DMS 273 treated with DMSO at 0.1 percent for 48 hours (cell line): ENCODE results near the gene DIAPH3.

Experiments
- DNase-seq: peaks from one replicate; lab custom pipeline; 2025; lab: John Stamatoyannopoulos, UW

Gene DIAPH3

GRCh38 chr13:59957438-59957837, 206.3 kb downstream of the DIAPH3 start:
- DNase-seq: no peak

GRCh38 chr13:59954601-59955000, 209.1 kb downstream of the DIAPH3 start:
- DNase-seq: no peak

GRCh38 chr13:59951011-59951410, 212.7 kb downstream of the DIAPH3 start:
- DNase-seq: no peak

GRCh38 chr13:59950266-59950665, 213.5 kb downstream of the DIAPH3 start:
- DNase-seq: no peak

- no peak for DNase-seq
Measured at GRCh38 chr13:59948686-59949085, 215.0 kb downstream of the DIAPH3 start.

GRCh38 chr13:59946944-59947343, 216.8 kb downstream of the DIAPH3 start:
- DNase-seq: no peak

- no peak for DNase-seq
Measured at GRCh38 chr13:59931621-59932020, 232.1 kb downstream of the DIAPH3 start.

GRCh38 chr13:59924256-59924655, 239.5 kb downstream of the DIAPH3 start:
- no peak for DNase-seq

GRCh38 chr13:59915252-59915651, 248.5 kb downstream of the DIAPH3 start:
- no peak for DNase-seq

GRCh38 chr13:59914556-59914955, 249.2 kb downstream of the DIAPH3 start:
- DNase-seq: no peak

- DNase-seq: no peak
Measured at GRCh38 chr13:59906413-59907049, 257.2 kb downstream of the DIAPH3 start.

GRCh38 chr13:59901191-59901590, 262.5 kb downstream of the DIAPH3 start:
- no peak for DNase-seq

- no peak for DNase-seq
Measured at GRCh38 chr13:59898066-59898465, 265.7 kb downstream of the DIAPH3 start.

GRCh38 chr13:59893266-59893665, 270.5 kb downstream of the DIAPH3 start:
- DNase-seq: no peak

- no peak for DNase-seq
Measured at GRCh38 chr13:59891053-59891452, 272.7 kb downstream of the DIAPH3 start.

- DNase-seq: no peak
Measured at GRCh38 chr13:59890054-59890453, 273.7 kb downstream of the DIAPH3 start.

- DNase-seq: no peak
Measured at GRCh38 chr13:59888408-59888807, 275.3 kb downstream of the DIAPH3 start.

GRCh38 chr13:59885076-59885475, 278.7 kb downstream of the DIAPH3 start:
- DNase-seq: no peak

GRCh38 chr13:59883885-59884284, 279.8 kb downstream of the DIAPH3 start:
- no peak for DNase-seq

- DNase-seq: no peak
Measured at GRCh38 chr13:59880468-59880867, 283.3 kb downstream of the DIAPH3 start.

- DNase-seq: no peak
Measured at GRCh38 chr13:59879281-59879680, 284.4 kb downstream of the DIAPH3 start.

GRCh38 chr13:59877933-59878332, 285.8 kb downstream of the DIAPH3 start:
- no peak for DNase-seq

- DNase-seq: no peak
Measured at GRCh38 chr13:59874973-59875372, 288.8 kb downstream of the DIAPH3 start.

- no peak for DNase-seq
Measured at GRCh38 chr13:59873856-59874255, 289.9 kb downstream of the DIAPH3 start.

- no peak for DNase-seq
Measured at GRCh38 chr13:59873309-59873708, 290.4 kb downstream of the DIAPH3 start.
